Sigmoid colon (tissue), 4 donors: ENCODE results near the gene ESR1.

Experiments
- EP300 ChIP-seq, 4 donors: sonication (generic); formaldehyde crosslinking; IDR thresholded peaks; one replicate each; pipeline ENCODE4 v1.6.1; 2017; ENCODE audit warnings: antibody characterized with exemption in 4 of 4
- POLR2A ChIP-seq, 2 donors: fragments of 450-650 bp; IDR thresholded peaks; one replicate each; pipeline ENCODE4 v1.6.1; 2016; ENCODE audit warnings: antibody characterized with exemption in 2 of 2, mild to moderate bottlenecking in 2 of 2, moderate library complexity in 2 of 2
- POLR2AphosphoS5 ChIP-seq, 4 donors: sonication (generic); formaldehyde crosslinking; IDR thresholded peaks; one replicate each; pipeline ENCODE4 v1.6.1; 2017; ENCODE audit warnings: antibody characterized with exemption in 4 of 4
- TF ChIP-seq, protein P1 (sequence below), 4 experiments: fragments of 450-650 bp in 3 of 4; fragments of 200-600 bp in 1 of 4; IDR thresholded peaks; one replicate each; pipeline ENCODE4 v1.5.1; 2016 to 2019; ENCODE audit warnings: antibody characterized with exemption in 4 of 4, mild to moderate bottlenecking in 3 of 4, moderate library complexity in 2 of 4

DNA sequence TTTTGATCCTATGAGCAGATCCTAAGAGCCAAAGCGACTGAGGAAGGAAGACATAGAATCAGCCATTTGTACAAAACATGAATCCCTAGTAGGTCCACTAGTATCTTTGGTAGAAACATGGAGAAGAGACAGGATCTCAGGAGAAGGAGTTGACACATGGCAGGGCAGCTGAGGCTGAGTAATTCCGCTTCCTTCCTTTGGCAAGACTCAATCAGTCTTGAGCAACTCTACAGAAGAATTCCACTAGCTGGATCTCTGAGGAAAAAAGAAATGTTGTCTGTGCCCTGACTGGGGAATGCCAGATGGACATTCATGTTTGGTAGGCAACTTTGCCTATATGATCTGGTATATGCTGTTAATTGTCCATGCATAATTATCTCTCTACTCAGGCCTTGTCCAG, 35.3 kb downstream of the ESR1 start:
- TF ChIP-seq, protein P1, sequence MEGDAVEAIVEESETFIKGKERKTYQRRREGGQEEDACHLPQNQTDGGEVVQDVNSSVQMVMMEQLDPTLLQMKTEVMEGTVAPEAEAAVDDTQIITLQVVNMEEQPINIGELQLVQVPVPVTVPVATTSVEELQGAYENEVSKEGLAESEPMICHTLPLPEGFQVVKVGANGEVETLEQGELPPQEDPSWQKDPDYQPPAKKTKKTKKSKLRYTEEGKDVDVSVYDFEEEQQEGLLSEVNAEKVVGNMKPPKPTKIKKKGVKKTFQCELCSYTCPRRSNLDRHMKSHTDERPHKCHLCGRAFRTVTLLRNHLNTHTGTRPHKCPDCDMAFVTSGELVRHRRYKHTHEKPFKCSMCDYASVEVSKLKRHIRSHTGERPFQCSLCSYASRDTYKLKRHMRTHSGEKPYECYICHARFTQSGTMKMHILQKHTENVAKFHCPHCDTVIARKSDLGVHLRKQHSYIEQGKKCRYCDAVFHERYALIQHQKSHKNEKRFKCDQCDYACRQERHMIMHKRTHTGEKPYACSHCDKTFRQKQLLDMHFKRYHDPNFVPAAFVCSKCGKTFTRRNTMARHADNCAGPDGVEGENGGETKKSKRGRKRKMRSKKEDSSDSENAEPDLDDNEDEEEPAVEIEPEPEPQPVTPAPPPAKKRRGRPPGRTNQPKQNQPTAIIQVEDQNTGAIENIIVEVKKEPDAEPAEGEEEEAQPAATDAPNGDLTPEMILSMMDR (IDR thresholded peaks at IDR 0.05) = no peak
- no peak for TF ChIP-seq POLR2A (IDR thresholded peaks at IDR 0.05)
- no peak for TF ChIP-seq EP300 (IDR thresholded peaks at IDR 0.05)
- no peak for TF ChIP-seq POLR2AphosphoS5 (IDR thresholded peaks at IDR 0.05)
